ENCODE measurements around the gene MAPK14.

MAPK14 gene

DNA sequence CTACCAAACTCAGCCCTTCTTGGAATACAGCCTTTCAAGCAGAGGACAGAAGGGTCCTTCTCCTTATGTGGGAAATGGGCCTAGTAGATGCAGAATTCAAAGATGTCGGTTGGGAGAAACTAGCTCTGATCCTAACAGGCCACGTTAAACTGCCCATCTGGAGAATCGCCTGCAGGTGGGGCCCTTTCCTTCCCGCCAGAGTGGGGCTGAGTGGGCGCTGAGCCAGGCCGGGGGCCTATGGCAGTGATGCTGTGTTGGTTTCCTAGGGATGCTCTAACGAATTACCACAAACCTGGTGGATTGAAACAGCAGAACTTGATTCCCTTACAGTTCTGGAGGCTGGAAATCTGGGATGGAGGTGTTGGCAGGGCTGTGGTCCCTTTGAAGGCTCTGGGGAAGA is 111.8 kb downstream of the MAPK14 start:
- Histone ChIP-seq H4K20me1 (no peaks in the 10 kb centered on the region), H3K27me3 (no peaks in the 10 kb centered on the region), H3K4me2 (peak overlapping the region; percentile 89), H3K9me3 (peaks cover under 1% of the 10 kb centered on the region; the same call in 1 of the 2 replicates), H3K4me1 (peaks cover 87% of the 10 kb centered on the region), H3K36me3 (peaks cover 59% of the 10 kb centered on the region), H3K27ac (peak overlapping the region; percentile 89), H3K4me3 (peak overlapping the region; percentile 38), H3K9ac (peak overlapping the region; percentile 76)
- TF ChIP-seq Cebpa-rat (IDR thresholded peaks at IDR 0.05) = no peak

DNA sequence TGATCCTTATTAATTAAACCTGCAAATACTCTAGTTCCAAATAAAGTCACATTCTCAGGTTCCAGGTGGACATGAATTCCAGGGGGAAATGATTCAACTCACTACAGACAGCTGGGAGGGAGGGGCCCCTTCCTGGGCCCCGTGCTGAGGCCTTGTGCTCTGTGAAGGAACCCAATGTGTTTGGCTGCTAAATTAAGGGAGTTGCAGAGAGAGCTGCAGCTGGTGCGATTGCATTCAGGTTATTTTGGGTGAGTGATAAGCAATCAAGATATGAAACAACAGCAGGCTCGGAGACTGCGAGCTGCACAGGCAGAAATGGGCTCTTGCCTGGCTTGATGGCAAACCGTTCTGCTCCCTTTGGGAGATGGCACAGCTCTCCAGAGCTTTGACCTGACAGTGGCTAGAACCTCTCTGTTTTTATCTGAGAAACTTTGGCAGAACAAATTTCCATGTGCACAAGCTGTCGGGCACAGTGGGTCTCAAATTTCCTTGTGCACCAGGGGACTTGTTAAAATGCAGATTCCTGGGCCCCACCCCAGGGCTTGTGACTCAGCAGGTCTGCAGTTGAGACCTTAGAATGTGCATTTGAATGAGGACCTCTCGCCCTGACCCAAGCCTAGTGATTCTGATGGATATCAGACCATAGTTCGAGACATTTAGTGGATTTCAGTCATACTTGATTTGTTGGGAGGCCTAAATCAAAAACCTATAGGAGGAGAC is 112.5 kb downstream of the MAPK14 start:
- Histone ChIP-seq H3K4me2 (peak overlapping the region; percentile 89), H3K4me3 (peak overlapping the region; percentile 38), H3K36me3 (peaks cover 66% of the 10 kb centered on the region), H3K4me1 (peaks cover 80% of the 10 kb centered on the region), H3K27me3 (no peaks in the 10 kb centered on the region), H3K9me3 (peaks cover 8% of the 10 kb centered on the region; the same call in 1 of the 2 replicates), H3K27ac (peak overlapping the region; percentile 89), H4K20me1 (no peaks in the 10 kb centered on the region), H3K9ac (peak overlapping the region; percentile 76)
- TF ChIP-seq Cebpa-rat (IDR thresholded peaks at IDR 0.05) = peak; percentile 45; the same call in 1 of the 2 replicates

DNA sequence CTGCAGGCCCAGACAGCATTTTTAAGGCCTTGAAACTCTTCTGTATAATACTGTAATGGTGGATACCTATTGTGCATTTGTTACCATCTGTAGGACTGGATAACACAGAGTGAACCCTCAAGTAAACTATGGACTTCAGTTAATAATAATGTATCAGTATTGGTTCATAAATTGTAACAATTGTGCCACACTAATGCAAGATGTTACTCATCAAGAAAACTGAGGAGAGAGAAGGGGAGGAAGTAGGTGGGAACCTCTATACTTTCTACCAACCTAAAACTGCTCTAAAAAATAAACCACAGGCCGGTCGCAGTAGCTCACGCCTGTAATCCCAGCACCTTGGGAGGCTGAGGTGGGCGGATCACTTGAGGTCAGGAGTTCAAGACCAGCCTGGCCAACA is 113.5 kb downstream of the MAPK14 start:
- Histone ChIP-seq H3K4me3 (no peak overlapping the region; the same call in 1 of the 2 replicates), H3K36me3 (peaks cover 66% of the 10 kb centered on the region), H3K4me2 (peak overlapping the region; percentile 89), H4K20me1 (no peaks in the 10 kb centered on the region), H3K27me3 (no peaks in the 10 kb centered on the region), H3K4me1 (peaks cover 71% of the 10 kb centered on the region), H3K9me3 (peaks cover 12% of the 10 kb centered on the region; the same call in 1 of the 2 replicates), H3K9ac (peak overlapping the region; percentile 76; the same call in 1 of the 2 replicates), H3K27ac (peak overlapping the region; percentile 89)
- no peak for TF ChIP-seq Cebpa-rat (IDR thresholded peaks at IDR 0.05)

- Histone ChIP-seq H3K27me3 (no peaks in the 10 kb centered on the region), H3K9me3 (peaks cover 21% of the 10 kb centered on the region), H4K20me1 (no peaks in the 10 kb centered on the region), H3K9ac (no peak overlapping the region), H3K4me1 (peaks cover 69% of the 10 kb centered on the region), H3K27ac (peak overlapping the region; percentile 89), H3K36me3 (peaks cover 57% of the 10 kb centered on the region), H3K4me2 (peak overlapping the region; percentile 89), H3K4me3 (no peak overlapping the region)
- TF ChIP-seq Cebpa-rat (IDR thresholded peaks at IDR 0.05) = no peak
Observed at GRCh38 chr6:36141961-36142360, 114.4 kb downstream of the MAPK14 start.

- Histone ChIP-seq H3K4me2 (no peak overlapping the region), H3K36me3 (peaks cover 50% of the 10 kb centered on the region), H3K27me3 (no peaks in the 10 kb centered on the region), H3K9me3 (peaks cover 33% of the 10 kb centered on the region), H3K4me1 (peaks cover 63% of the 10 kb centered on the region), H3K9ac (no peak overlapping the region), H3K4me3 (no peak overlapping the region), H3K27ac (peak overlapping the region; percentile 41; the same call in 1 of the 2 replicates), H4K20me1 (no peaks in the 10 kb centered on the region)
- no peak for TF ChIP-seq Cebpa-rat (IDR thresholded peaks at IDR 0.05)
Observed at GRCh38 chr6:36142971-36143838, 115.6 kb downstream of the MAPK14 start.

DNA sequence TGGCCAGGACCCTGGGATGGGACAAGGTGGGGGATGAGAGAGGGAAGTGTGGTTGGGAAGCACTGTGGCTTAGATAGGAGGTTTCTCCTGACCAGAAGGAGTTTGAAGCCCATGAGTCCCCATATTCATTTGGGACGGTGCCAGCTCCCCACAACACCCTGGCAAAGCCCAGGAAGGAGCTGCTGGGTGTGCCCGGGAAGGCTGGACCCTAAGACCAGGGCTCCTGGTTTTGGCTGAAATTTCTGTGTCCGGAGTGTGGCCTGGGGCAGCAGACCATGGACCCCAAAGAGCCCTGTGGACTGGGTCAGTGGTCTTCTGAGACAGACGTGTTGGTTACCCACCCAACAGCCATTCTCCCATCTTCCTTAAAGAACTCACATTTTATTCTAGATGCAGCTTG is 117.9 kb downstream of the MAPK14 start:
- H3K4me2 ChIP-seq = no peak overlapping the region

GRCh38 chr6:36147294-36147693 is 119.7 kb downstream of the MAPK14 start:
- Histone ChIP-seq H3K9me3 (peaks cover 53% of the 10 kb centered on the region), H3K4me2 (peak overlapping the region; percentile 42), H3K27me3 (no peaks in the 10 kb centered on the region), H3K4me1 (peaks cover 43% of the 10 kb centered on the region), H3K27ac (0 out of 2 replicates have a peak overlapping the region, but pooled peaks have one; percentile 8), H4K20me1 (no peaks in the 10 kb centered on the region), H3K4me3 (0 out of 2 replicates have a peak overlapping the region, but pooled peaks have one; percentile 2), H3K9ac (no peak overlapping the region), H3K36me3 (peaks cover 29% of the 10 kb centered on the region)
- no peak for TF ChIP-seq Cebpa-rat (IDR thresholded peaks at IDR 0.05)

More for the DNA sequence above, 117.9 kb downstream of the MAPK14 start:
- Histone ChIP-seq H3K9me3 (peaks cover 41% of the 10 kb centered on the region), H3K9ac (no peak overlapping the region), H4K20me1 (no peaks in the 10 kb centered on the region), H3K4me3 (no peak overlapping the region), H3K27ac (no peak overlapping the region; the same call in 1 of the 2 replicates), H3K4me1 (peaks cover 52% of the 10 kb centered on the region), H3K36me3 (peaks cover 39% of the 10 kb centered on the region), H3K27me3 (no peaks in the 10 kb centered on the region)
- no peak for TF ChIP-seq Cebpa-rat (IDR thresholded peaks at IDR 0.05)

DNA sequence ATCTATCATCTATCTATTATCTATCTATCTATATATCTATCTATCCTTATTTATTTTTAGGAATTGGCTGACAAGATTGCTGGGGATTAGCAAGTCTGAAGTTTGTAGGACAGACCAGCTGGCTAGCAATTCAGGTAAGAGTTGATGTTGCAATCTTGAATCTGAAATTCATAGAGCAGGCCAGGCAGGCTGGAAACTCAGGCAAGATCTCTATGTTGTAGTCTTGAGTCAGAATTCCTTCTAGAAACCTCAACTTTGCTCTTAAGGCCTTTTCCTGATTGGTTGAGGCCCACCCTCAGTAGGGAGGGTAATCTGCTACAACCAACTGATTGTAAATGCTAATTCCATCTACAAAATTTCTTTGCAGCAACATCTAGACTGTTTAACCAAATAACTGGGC is 121.9 kb downstream of the MAPK14 start:
- Histone ChIP-seq H3K4me2 (peak overlapping the region; percentile 67), H3K27me3 (no peaks in the 10 kb centered on the region), H3K4me1 (peaks cover 34% of the 10 kb centered on the region), H3K36me3 (peaks cover 14% of the 10 kb centered on the region), H3K9ac (no peak overlapping the region; the same call in 1 of the 2 replicates), H3K9me3 (peaks cover 72% of the 10 kb centered on the region), H3K4me3 (no peak overlapping the region), H4K20me1 (no peaks in the 10 kb centered on the region), H3K27ac (no peak overlapping the region; the same call in 1 of the 2 replicates)
- TF ChIP-seq Cebpa-rat (IDR thresholded peaks at IDR 0.05) = no peak

GRCh38 chr6:36150283-36150682 is 122.7 kb downstream of the MAPK14 start:
- Histone ChIP-seq H3K9me3 (peaks cover 73% of the 10 kb centered on the region), H3K36me3 (peaks cover 7% of the 10 kb centered on the region; the same call in 1 of the 2 replicates), H3K27ac (peak overlapping the region; percentile 15; the same call in 1 of the 2 replicates), H3K9ac (no peak overlapping the region; the same call in 1 of the 2 replicates), H3K27me3 (no peaks in the 10 kb centered on the region), H4K20me1 (no peaks in the 10 kb centered on the region), H3K4me3 (no peak overlapping the region), H3K4me1 (peaks cover 34% of the 10 kb centered on the region), H3K4me2 (peak overlapping the region; percentile 67)
- no peak for TF ChIP-seq Cebpa-rat (IDR thresholded peaks at IDR 0.05)

Measured in BLaER1 (cell line).